CD4-positive, alpha-beta T cell (primary cell): Measurements from ENCODE around the gene FMN1. TPM values are rescaled to one million over a fixed set of nuclear protein-coding genes. Genes with fewer than 3 reads are reported as not detected.

Source experiments
- ATAC-seq: fragments of 200-7000 bp; cut with Tn5 transposase; one replicate; pipeline ENCODE4 v1.10.0; 2022; ENCODE audit warnings: mild to moderate bottlenecking; ENCODE audit not compliant: poor library complexity
- CTCF ChIA-PET: fragments of 350-600 bp; sonication (Branson Sonifier 250); formaldehyde crosslinking; loops from one replicate; lab custom pipeline; 2021; ENCODE audit warnings: antibody characterized with exemption, inconsistent platforms; lab: Charles Lee
- POLR2A ChIA-PET: fragments of 350-600 bp; sonication (Branson Sonifier 250); formaldehyde crosslinking; loops from one replicate; lab custom pipeline; 2021; ENCODE audit warnings: antibody characterized with exemption, inconsistent platforms; lab: Charles Lee
- DNase-seq, 14 experiments: peaks; one replicate each; pipeline ENCODE4 v3.0.0-alpha.2; 2013 to 2020; ENCODE audit warnings: mixed read lengths in 2 of 14
- H3K27ac ChIP-seq, 2 donors: one replicate each; pipeline versions ENCODE4 v1.5.1 to v1.7.0; 2013; ENCODE audit warnings: low read length in 2 of 2, low read depth in 1 of 2, mild to moderate bottlenecking in 1 of 2
- H3K27me3 ChIP-seq, 2 experiments: 1 replicate in 1 of 2; 2 replicates in 1 of 2; pipeline versions ENCODE4 v1.6.1 to v1.7.0; 2013; ENCODE audit warnings: low read length in 2 of 2, control low read depth in 1 of 2, mild to moderate bottlenecking in 1 of 2, moderate library complexity in 1 of 2; ENCODE audit not compliant: insufficient read depth in 2 of 2, control insufficient read depth in 1 of 2
- H3K36me3 ChIP-seq: one replicate; pipeline ENCODE4 v1.6.1; 2013; ENCODE audit warnings: low read length, control low read depth; ENCODE audit not compliant: insufficient read depth
- H3K4me1 ChIP-seq: one replicate; pipeline ENCODE4 v1.6.1; 2013; ENCODE audit warnings: low read length, control low read depth; ENCODE audit not compliant: insufficient read depth
- H3K4me3 ChIP-seq: one replicate; pipeline ENCODE4 v1.5.1; 2013; ENCODE audit warnings: mild to moderate bottlenecking, low read length, moderate library complexity
- H3K9me3 ChIP-seq, 2 experiments: 1 replicate in 1 of 2; 2 replicates in 1 of 2; pipeline versions ENCODE4 v1.6.1 to v1.7.0; 2013; ENCODE audit warnings: low read length in 2 of 2, mild to moderate bottlenecking in 2 of 2, control low read depth in 1 of 2, moderate library complexity in 1 of 2; ENCODE audit not compliant: control insufficient read depth in 1 of 2, insufficient read depth in 1 of 2
- H3K27ac Mint-ChIP-seq: one replicate; pipeline ENCODE4 v1.8.0; 2020; ENCODE audit warnings: mixed read lengths
- H3K27me3 Mint-ChIP-seq: one replicate; pipeline ENCODE4 v1.8.0; 2021; ENCODE audit warnings: mixed read lengths
- H3K36me3 Mint-ChIP-seq: one replicate; pipeline ENCODE4 v1.8.0; 2021; ENCODE audit warnings: low read depth, mixed read lengths
- H3K4me1 Mint-ChIP-seq: one replicate; pipeline ENCODE4 v1.8.0; 2021; ENCODE audit warnings: low read depth, mixed read lengths
- H3K4me3 Mint-ChIP-seq: one replicate; pipeline ENCODE4 v1.8.0; 2020; ENCODE audit warnings: mild to moderate bottlenecking, mixed read lengths
- H3K9me3 Mint-ChIP-seq: one replicate; pipeline ENCODE4 v1.8.0; 2020; ENCODE audit warnings: mixed read lengths
- CTCF ChIP-seq: fragments of 200-600 bp; IDR thresholded peaks from one replicate; pipeline ENCODE4 v1.8.0; 2022; ENCODE audit warnings: antibody characterized with exemption, mild to moderate bottlenecking
- intact Hi-C, 2 experiments: fragments of 100-400 bp; cut with DNase I in 1 of 2; cut with micrococcal nuclease in 1 of 2; formaldehyde crosslinking; loops; one replicate each; pipeline versions ENCODE4 v1.15.1 to v1.9.0; 2023 to 2025; cut with DNase I, micrococcal nuclease
- total RNA-seq, 174 experiments: library from RNA in 2 of 174; stranded (reverse) in 2 of 174; gene quantifications; one replicate each; pipeline ENCODE4 v1.2.3 and lab custom pipeline; 2021 to 2026

The FMN1 gene
- total RNA-seq, 2 experiments from 2014 or later = 0.39 to 0.55 TPM

GRCh38 chr15:32857732-32858131 is 336.8 kb downstream of the FMN1 start:
- H3K36me3 Mint-ChIP-seq = no peaks in the 10 kb centered on the region
- no peaks in the 10 kb centered on the region for H3K27me3 Mint-ChIP-seq
- Histone ChIP-seq H3K4me3 (no peak overlapping the region), H3K27me3 (no peaks in the 10 kb centered on the region), H3K9me3 (no peaks in the 10 kb centered on the region), H3K4me1 (no peaks in the 10 kb centered on the region), H3K36me3 (no peaks in the 10 kb centered on the region), H3K27ac (no peak overlapping the region)
- no peak for ATAC-seq
- CTCF ChIA-PET = no interaction called here
- intact Hi-C loops = no loop called here
- TF ChIP-seq CTCF = no peak
- no peak overlapping the region for H3K4me3 Mint-ChIP-seq
- H3K9me3 Mint-ChIP-seq = no peaks in the 10 kb centered on the region
- H3K27ac Mint-ChIP-seq = no peak overlapping the region
- no peak for DNase-seq
- POLR2A ChIA-PET = no interaction called here
- no peaks in the 10 kb centered on the region for H3K4me1 Mint-ChIP-seq

GRCh38 chr15:32856753-32857152 is 337.8 kb downstream of the FMN1 start:
- Mint-ChIP-seq H3K9me3 (no peaks in the 10 kb centered on the region), H3K4me1 (no peaks in the 10 kb centered on the region), H3K27me3 (no peaks in the 10 kb centered on the region), H3K27ac (no peak overlapping the region), H3K4me3 (no peak overlapping the region), H3K36me3 (no peaks in the 10 kb centered on the region)
- Histone ChIP-seq H3K27ac (no peak overlapping the region), H3K9me3 (no peaks in the 10 kb centered on the region), H3K36me3 (no peaks in the 10 kb centered on the region), H3K4me3 (no peak overlapping the region), H3K4me1 (no peaks in the 10 kb centered on the region), H3K27me3 (no peaks in the 10 kb centered on the region)
- ATAC-seq (no peak), DNase-seq (no peak)
- POLR2A ChIA-PET = no interaction called here
- CTCF ChIA-PET = no interaction called here
- intact Hi-C loops = no loop called here
- no peak for TF ChIP-seq CTCF

- POLR2A ChIA-PET = no interaction called here
- no peaks in the 10 kb centered on the region for H3K36me3 ChIP-seq
- Mint-ChIP-seq H3K9me3 (no peaks in the 10 kb centered on the region), H3K27ac (no peak overlapping the region), H3K4me3 (no peak overlapping the region), H3K27me3 (no peaks in the 10 kb centered on the region), H3K4me1 (no peaks in the 10 kb centered on the region), H3K36me3 (no peaks in the 10 kb centered on the region)
- no peaks in the 10 kb centered on the region for H3K4me1 ChIP-seq
- H3K27ac ChIP-seq = no peak overlapping the region
- CTCF ChIA-PET = no interaction called here
- no peak for ATAC-seq
- DNase-seq = no peak
- intact Hi-C loops = no loop called here
- H3K4me3 ChIP-seq = no peak overlapping the region
- H3K27me3 ChIP-seq = no peaks in the 10 kb centered on the region
- no peaks in the 10 kb centered on the region for H3K9me3 ChIP-seq
- TF ChIP-seq CTCF = no peak
Measured at GRCh38 chr15:32855942-32856341, 338.6 kb downstream of the FMN1 start.
